Inflammatory macrophage treated with lipopolysaccharide for 4 hours (primary cell): ENCODE results near the gene PJA2.
A peak's percentile ranks its signal among the peaks of the same experiment; 100 is the strongest.

Source experiments
- DNase-seq: peaks from one replicate; pipeline ENCODE4 v3.0.0-alpha.2; 2020

PJA2 gene

GRCh38 chr5:109407913-109408312, 1.9 kb downstream of the PJA2 start:
- DNase-seq: peak; percentile 25

- no peak for DNase-seq
Observed at GRCh38 chr5:109406719-109407118, 3.1 kb downstream of the PJA2 start.

GRCh38 chr5:109404428-109404960, 5.3 kb downstream of the PJA2 start:
- DNase-seq: no peak

- no peak for DNase-seq
Observed at GRCh38 chr5:109403469-109403868, 6.3 kb downstream of the PJA2 start.

- DNase-seq: no peak
Observed at GRCh38 chr5:109399092-109399759, 10.5 kb downstream of the PJA2 start.

- DNase-seq: no peak
Observed at GRCh38 chr5:109396965-109397364, 12.8 kb downstream of the PJA2 start.

GRCh38 chr5:109394806-109395205, 15.0 kb downstream of the PJA2 start:
- no peak for DNase-seq

GRCh38 chr5:109390188-109390587, 19.6 kb downstream of the PJA2 start:
- DNase-seq: no peak

- no peak for DNase-seq
Observed at GRCh38 chr5:109388407-109388806, 21.4 kb downstream of the PJA2 start.

GRCh38 chr5:109387408-109387974, 22.3 kb downstream of the PJA2 start:
- no peak for DNase-seq

GRCh38 chr5:109378095-109378494, 31.7 kb downstream of the PJA2 start:
- no peak for DNase-seq

- no peak for DNase-seq
Observed at GRCh38 chr5:109374625-109375024, 35.1 kb downstream of the PJA2 start.

GRCh38 chr5:109373932-109374331, 35.8 kb downstream of the PJA2 start:
- DNase-seq: no peak

- DNase-seq: no peak
Observed at GRCh38 chr5:109370343-109370742, 39.4 kb downstream of the PJA2 start.

- DNase-seq: no peak
Observed at GRCh38 chr5:109365653-109366052, 44.1 kb downstream of the PJA2 start.

- DNase-seq: no peak
Observed at GRCh38 chr5:109364977-109365376, 44.8 kb downstream of the PJA2 start.

GRCh38 chr5:109359642-109360041, 50.1 kb downstream of the PJA2 start:
- no peak for DNase-seq

GRCh38 chr5:109357807-109358206, 52.0 kb downstream of the PJA2 start:
- no peak for DNase-seq

- DNase-seq: no peak
Observed at GRCh38 chr5:109354761-109355160, 55.0 kb downstream of the PJA2 start.

- no peak for DNase-seq
Observed at GRCh38 chr5:109351988-109352864, 57.5 kb downstream of the PJA2 start.

GRCh38 chr5:109350537-109351270, 59.1 kb downstream of the PJA2 start:
- DNase-seq: no peak

- no peak for DNase-seq
Observed at GRCh38 chr5:109349388-109349787, 60.4 kb downstream of the PJA2 start.
